GM21717 (cell line): ENCODE results near the gene FGG.

Experiments used
- ATAC-seq: cut with Tn5 transposase; IDR thresholded peaks from one replicate; pipeline ENCODE4 v1.9.1; 2021; ENCODE audit warnings: mild to moderate bottlenecking, moderate library complexity; ENCODE audit not compliant: unreplicated experiment

The FGG gene

GRCh38 chr4:154612472-154613414, at the start of gene FGG:
Gene FGG (minus strand): TSS chr4:154612656. CDS start chr4:154612609, 47 bp downstream.
- ATAC-seq, result no peak

GRCh38 chr4:154660052-154660451, 47.6 kb upstream of the FGG start:
- no peak for ATAC-seq

DNA sequence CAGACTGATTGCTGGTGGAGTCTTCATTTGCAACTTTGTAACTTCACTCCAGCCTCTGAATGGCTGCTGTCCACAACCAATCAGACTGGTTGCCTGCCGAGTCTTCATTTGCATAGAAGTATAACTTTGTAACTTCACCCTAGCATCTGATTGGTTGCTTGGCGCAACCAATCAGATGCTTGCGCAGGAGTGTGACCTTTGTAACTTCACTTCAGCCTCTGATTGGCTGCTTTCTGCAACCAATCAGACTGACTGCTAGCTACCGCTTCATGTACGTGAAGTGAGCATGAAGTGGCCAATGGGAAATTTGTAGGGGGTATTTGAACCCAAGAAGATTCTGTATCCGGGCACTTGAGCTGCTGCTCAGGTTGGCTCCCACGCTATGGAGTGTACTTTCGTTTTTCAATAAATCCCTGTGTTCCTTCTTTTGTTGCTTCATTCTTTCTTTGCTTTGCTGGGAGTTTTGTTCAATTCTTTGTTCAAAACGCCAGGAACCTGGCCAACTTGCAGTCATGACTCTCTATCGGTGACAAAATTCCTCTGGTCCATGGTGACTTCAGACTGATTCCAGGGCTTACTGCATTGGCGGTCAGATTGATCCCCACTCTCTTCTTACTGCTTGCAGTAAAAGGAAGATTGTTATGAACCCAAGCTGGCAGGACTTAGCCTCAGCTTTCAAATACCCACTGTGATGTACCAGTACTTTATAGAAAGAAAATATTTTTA, 46.4 kb upstream of the FGG start:
- ATAC-seq, result no peak

GRCh38 chr4:154643493-154643892, 31.0 kb upstream of the FGG start:
- no peak for ATAC-seq

- ATAC-seq, result no peak
These were observed 30.0 kb upstream of the FGG start for GRCh38 chr4:154642373-154643009.

- no peak for ATAC-seq
These were observed 28.5 kb upstream of the FGG start for GRCh38 chr4:154640999-154641398.

DNA sequence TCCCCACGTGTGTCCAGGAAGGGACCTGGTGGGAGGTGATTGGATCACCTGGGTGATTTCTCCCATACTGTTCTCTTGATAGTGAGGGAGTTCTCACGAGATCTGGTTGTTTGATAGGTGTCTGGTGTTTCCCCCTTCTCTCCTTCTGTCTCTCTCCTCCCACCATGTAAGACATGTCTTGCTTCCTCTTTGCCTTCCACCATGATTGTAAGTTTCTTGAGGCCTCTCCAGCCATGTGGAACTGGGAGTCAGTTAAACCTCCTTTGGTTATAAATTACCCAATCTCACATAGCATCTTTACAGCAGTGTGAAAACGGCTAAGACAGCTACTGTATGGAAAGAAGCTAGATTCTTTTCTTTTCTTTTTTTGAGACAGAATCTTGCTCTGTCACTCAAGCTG, 21.6 kb upstream of the FGG start:
- ATAC-seq, result no peak

DNA sequence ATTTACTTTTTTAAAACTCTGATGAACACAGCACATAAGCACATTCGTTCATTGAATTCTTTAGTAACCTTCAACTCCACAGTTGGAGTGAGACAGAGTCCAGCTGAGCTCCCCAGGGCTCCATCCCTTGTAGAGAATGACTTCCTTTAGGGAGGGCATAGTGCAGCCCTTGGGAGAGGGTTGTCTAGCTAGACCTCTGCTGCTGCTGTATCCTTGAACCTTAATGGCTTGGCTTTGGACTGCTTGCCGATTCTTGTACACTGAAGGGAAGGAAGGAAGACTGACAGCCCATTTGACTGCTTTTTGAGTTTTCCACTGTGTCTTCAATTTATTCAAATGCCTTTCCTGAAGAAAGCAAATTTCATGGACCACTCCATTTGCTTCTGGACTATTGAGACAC, 19.4 kb upstream of the FGG start:
- no peak for ATAC-seq

DNA sequence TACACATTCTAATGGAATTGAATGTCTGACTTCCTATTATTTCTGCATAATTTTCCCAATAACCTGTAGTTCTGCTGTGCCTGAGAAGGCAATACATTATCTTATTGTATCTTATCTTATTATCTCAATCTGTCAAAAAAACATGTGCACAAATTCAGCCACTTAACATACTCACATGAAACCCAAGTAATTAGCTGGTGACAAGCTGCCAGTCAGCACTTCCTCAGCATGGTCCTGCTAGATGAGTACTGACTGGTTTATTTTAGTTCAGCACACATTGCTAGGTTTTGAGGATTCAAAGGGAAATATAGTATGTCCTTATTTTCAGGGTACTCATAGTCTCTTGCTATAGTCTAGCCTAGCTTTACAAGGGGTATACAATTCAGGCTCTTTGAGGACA, 17.9 kb upstream of the FGG start:
- ATAC-seq, result no peak

DNA sequence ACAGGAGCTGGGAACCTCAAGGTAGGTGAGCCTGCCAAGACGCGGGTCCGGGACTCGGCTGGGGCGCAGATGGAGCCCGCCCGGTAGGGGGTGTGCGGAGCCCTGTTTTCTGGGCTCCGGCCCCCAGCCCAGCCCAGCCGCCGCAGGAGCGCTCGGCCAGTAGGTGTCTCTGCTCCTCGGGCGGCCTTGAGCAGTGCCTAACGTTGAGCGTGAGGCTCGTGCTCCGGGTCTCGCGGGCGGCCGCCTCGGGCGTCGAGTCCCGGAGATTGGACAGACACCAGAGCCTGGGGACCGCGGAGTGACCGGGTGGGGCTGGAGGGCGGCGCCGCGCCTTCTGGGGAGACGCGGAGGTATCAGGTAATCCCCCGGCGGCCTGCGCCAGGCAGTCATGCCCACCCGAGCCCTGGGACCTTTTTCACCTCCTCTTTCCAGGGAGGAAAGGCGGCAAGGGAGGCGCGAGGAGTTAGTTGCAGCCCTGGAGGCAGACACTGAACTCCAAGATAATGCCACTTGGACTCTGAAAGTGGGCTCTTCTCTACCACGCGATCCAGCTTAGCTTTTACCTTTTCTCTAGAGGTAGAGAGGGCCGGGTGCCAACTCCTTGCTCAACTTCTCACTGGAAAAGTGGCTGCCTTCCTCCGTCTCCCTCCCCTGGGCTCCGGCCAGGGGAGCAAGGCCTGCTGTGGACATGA, 14.5 kb upstream of the FGG start:
- peak; percentile 92 for ATAC-seq

- no peak for ATAC-seq
These were observed 13.5 kb upstream of the FGG start for GRCh38 chr4:154625971-154626370.

DNA sequence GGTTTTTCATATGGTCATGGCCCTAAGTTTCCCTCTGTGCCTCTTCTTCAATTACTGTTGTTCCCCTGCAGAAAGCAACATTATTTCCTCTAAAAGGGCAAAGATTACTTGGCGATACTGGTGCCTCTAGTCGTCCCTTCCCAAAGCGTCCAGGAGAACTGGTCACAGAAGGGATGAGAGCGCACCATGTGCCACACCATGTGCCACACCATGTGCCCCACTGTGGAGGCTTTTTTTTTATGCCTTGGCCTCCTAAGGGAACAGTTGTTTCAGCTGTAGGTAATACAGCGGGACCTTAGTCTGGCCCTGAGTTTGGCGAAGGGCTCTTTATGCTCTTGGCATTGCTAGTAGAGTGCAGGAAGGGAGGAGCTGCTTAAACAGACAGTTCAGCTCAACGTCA, 11.5 kb upstream of the FGG start:
- no peak for ATAC-seq

GRCh38 chr4:154623436-154623835, 11.0 kb upstream of the FGG start:
- ATAC-seq, result no peak

- ATAC-seq, result peak; percentile 53
These were observed 10.1 kb upstream of the FGG start for GRCh38 chr4:154622598-154622997.

GRCh38 chr4:154620111-154620510, 7.7 kb upstream of the FGG start:
- no peak for ATAC-seq

GRCh38 chr4:154618708-154619315, 6.4 kb upstream of the FGG start:
- ATAC-seq, result peak; percentile 65

GRCh38 chr4:154617820-154618317, 5.4 kb upstream of the FGG start:
- ATAC-seq, result no peak

DNA sequence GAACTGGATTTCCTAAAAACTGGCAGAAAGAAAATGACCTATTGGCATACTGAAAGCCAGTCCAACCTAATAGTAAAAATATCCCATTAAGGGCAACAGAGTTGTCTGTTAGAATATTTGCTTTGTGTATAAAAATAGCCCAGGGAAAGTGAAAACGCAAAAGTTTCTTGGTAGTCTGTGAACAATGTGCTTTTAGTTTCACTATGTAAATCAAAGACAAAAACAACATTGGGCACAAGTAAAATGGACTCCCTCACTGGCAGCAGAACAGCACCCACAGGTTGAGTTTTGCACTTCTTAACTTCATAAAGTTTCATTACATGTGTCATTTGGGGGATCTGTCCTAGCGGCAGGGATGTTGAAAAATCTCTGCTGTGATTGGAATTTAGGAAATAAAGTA, 4.3 kb upstream of the FGG start:
- peak; percentile 98 for ATAC-seq

- no peak for ATAC-seq
These were observed 3.8 kb upstream of the FGG start for GRCh38 chr4:154616287-154616686.

GRCh38 chr4:154615211-154615610, 2.8 kb upstream of the FGG start:
- ATAC-seq, result no peak
